Measurements from ENCODE around the gene BEAN1. TPM values are rescaled to one million over a fixed set of nuclear protein-coding genes. Genes with fewer than 3 reads are reported as not detected.

BEAN1 gene
- total and polyA plus RNA-seq, 9 of the 15 experiments (the other 6 are each of a cell fraction or from before 2014, with no cell fraction given), result not detected

DNA sequence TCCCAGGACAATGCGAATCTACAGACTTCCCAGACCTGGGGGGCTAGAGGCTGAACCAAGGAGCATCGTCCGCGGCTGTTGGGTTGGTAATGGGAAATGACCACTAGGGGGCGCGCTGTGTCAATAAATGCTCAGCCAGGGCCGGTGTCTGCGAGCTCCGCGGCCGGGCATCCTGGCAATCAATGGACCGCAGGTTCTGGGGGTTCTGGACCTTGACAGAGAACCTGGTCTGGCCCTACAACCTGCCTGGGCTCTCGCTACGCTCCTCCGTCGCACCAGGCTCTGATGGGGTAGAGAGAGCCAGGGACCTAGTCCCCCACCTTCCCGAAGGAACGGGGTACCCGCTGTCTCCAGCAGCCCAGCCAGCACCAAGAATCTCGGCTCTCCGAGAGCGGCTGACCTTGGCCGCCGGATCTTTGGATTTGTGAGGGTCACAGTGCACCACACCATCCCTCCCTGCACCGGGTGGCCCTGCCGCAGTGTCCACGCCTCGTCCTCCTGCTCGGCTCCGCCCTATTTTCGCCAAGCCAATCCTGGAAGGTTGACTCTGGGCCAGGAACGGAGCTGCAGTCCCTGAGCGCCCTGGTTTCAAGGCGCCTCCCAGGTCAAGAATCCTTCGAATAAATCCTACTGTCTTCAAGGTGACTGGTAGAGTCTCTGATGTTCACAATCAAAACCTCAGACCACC is 20.4 kb upstream of the BEAN1 start (continued):
- TF ChIP-seq KDM4B (IDR thresholded peaks at IDR 0.05; ENCODE audit: borderline replicate concordance in 2 of 2, low read depth in 1 of 2), result 0 out of 4 replicates have a peak, but pooled peaks of 1 of the 2 experiments have one; percentile 43
- TF ChIP-seq, protein P1, sequence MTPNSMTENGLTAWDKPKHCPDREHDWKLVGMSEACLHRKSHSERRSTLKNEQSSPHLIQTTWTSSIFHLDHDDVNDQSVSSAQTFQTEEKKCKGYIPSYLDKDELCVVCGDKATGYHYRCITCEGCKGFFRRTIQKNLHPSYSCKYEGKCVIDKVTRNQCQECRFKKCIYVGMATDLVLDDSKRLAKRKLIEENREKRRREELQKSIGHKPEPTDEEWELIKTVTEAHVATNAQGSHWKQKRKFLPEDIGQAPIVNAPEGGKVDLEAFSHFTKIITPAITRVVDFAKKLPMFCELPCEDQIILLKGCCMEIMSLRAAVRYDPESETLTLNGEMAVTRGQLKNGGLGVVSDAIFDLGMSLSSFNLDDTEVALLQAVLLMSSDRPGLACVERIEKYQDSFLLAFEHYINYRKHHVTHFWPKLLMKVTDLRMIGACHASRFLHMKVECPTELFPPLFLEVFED (CRISPR knock-in tag; conservative IDR thresholded peaks at IDR 0.05), result no peak
- TF ChIP-seq MCM3 (IDR thresholded peaks at IDR 0.05), result no peak
- no peak for TF ChIP-seq HMGN3 (IDR thresholded peaks at IDR 0.05; ENCODE audit: borderline replicate concordance, extremely low read depth, insufficient read length, low read depth, low read length)
- TF ChIP-seq, protein P2, sequence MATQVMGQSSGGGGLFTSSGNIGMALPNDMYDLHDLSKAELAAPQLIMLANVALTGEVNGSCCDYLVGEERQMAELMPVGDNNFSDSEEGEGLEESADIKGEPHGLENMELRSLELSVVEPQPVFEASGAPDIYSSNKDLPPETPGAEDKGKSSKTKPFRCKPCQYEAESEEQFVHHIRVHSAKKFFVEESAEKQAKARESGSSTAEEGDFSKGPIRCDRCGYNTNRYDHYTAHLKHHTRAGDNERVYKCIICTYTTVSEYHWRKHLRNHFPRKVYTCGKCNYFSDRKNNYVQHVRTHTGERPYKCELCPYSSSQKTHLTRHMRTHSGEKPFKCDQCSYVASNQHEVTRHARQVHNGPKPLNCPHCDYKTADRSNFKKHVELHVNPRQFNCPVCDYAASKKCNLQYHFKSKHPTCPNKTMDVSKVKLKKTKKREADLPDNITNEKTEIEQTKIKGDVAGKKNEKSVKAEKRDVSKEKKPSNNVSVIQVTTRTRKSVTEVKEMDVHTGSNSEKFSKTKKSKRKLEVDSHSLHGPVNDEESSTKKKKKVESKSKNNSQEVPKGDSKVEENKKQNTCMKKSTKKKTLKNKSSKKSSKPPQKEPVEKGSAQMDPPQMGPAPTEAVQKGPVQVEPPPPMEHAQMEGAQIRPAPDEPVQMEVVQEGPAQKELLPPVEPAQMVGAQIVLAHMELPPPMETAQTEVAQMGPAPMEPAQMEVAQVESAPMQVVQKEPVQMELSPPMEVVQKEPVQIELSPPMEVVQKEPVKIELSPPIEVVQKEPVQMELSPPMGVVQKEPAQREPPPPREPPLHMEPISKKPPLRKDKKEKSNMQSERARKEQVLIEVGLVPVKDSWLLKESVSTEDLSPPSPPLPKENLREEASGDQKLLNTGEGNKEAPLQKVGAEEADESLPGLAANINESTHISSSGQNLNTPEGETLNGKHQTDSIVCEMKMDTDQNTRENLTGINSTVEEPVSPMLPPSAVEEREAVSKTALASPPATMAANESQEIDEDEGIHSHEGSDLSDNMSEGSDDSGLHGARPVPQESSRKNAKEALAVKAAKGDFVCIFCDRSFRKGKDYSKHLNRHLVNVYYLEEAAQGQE (IDR thresholded peaks at IDR 0.05; ENCODE audit: borderline replicate concordance), result peak; percentile 77
- TF ChIP-seq, protein P2 (CRISPR knock-in tag; IDR thresholded peaks at IDR 0.05; ENCODE audit: low read depth), result no peak
- no peak for TF ChIP-seq ZNF584 (CRISPR knock-in tag; IDR thresholded peaks at IDR 0.05; ENCODE audit: low read depth)
- TF ChIP-seq, protein P3, sequence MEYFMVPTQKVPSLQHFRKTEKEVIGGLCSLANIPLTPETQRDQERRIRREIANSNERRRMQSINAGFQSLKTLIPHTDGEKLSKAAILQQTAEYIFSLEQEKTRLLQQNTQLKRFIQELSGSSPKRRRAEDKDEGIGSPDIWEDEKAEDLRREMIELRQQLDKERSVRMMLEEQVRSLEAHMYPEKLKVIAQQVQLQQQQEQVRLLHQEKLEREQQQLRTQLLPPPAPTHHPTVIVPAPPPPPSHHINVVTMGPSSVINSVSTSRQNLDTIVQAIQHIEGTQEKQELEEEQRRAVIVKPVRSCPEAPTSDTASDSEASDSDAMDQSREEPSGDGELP (CRISPR knock-in tag; IDR thresholded peaks at IDR 0.05; ENCODE audit: borderline replicate concordance), result 0 out of 2 replicates have a peak, but pooled peaks have one; percentile 43
- TF ChIP-seq FOXA1 (IDR thresholded peaks at IDR 0.05; ENCODE audit: borderline replicate concordance), result no peak
- no peak for TF ChIP-seq PTTG1 (tag; IDR thresholded peaks at IDR 0.05; ENCODE audit: low read depth)
- no peak for TF ChIP-seq ZNF174 (CRISPR knock-in tag; IDR thresholded peaks at IDR 0.05)
- TF ChIP-seq RBM22 (IDR thresholded peaks at IDR 0.05; ENCODE audit: low read depth, low read length, poor library complexity, severe bottlenecking), result no peak
- no peak for TF ChIP-seq RBM15 (IDR thresholded peaks at IDR 0.05; ENCODE audit: insufficient read depth, low read length)
- no peak for TF ChIP-seq CCAR2 (IDR thresholded peaks at IDR 0.05; ENCODE audit: low read depth, low read length)
- TF ChIP-seq HEY1 (CRISPR knock-in tag; IDR thresholded peaks at IDR 0.05; ENCODE audit: borderline replicate concordance), result no peak
- TF ChIP-seq EWSR1 (IDR thresholded peaks at IDR 0.05; ENCODE audit: borderline replicate concordance, low read depth, partially characterized antibody), result no peak
- TF ChIP-seq ZNF444 (CRISPR knock-in tag; IDR thresholded peaks at IDR 0.05), result no peak
- TF ChIP-seq MBD2 (IDR thresholded peaks at IDR 0.05; ENCODE audit: borderline replicate concordance, low read depth), result no peak

Measured in K562 (cell line).